HTR-8/SVneo (cell line): Measurements from ENCODE around the gene SLC15A3.
"Not testable (repeated sequence)": the region's sequence is repeated elsewhere in the genome, so short reads cannot be mapped to it uniquely, and the experiment has no call there.

Source experiments
- DNase-seq: peaks from one replicate; pipeline ENCODE4 v3.0.0; 2011; ENCODE audit warnings: low spot score, mixed read lengths; ENCODE audit not compliant: insufficient read length
- FAIRE-seq: peaks from 2 replicates; lab custom pipeline; 2011; peaks lifted over from hg19 to GRCh38; lab: Jason Lieb, UNC

SLC15A3 gene

GRCh38 chr11:60918939-60919265, 33.1 kb downstream of the SLC15A3 start:
- FAIRE-seq (no peak), DNase-seq (no peak)

GRCh38 chr11:60918251-60918938, 33.6 kb downstream of the SLC15A3 start:
- FAIRE-seq = no peak

GRCh38 chr11:60917267-60917666, 34.7 kb downstream of the SLC15A3 start:
- DNase-seq (no peak), FAIRE-seq (no peak)

More at GRCh38 chr11:60918251-60918938, 33.6 kb downstream of the SLC15A3 start:
- no peak for DNase-seq

- DNase-seq = no peak
- no peak for FAIRE-seq
These were observed 35.2 kb downstream of the SLC15A3 start for GRCh38 chr11:60916669-60917206.

GRCh38 chr11:60915248-60915914, 36.6 kb downstream of the SLC15A3 start:
- FAIRE-seq (no peak), DNase-seq (no peak)

- no peak for DNase-seq
- no peak for FAIRE-seq
These were observed 37.2 kb downstream of the SLC15A3 start for GRCh38 chr11:60914633-60915247.

- peak; percentile 87 for DNase-seq
These were observed 38.0 kb downstream of the SLC15A3 start, which contains the start of gene TMEM109 for GRCh38 chr11:60913793-60914632. TMEM109 (plus strand) TSS chr11:60914158; CDS start chr11:60919694, 5,536 bp downstream.

GRCh38 chr11:60912851-60913528, 39.0 kb downstream of the SLC15A3 start:
- DNase-seq = no peak
- no peak for FAIRE-seq

More at GRCh38 chr11:60913793-60914632, 38.0 kb downstream of the SLC15A3 start, which contains the start of gene TMEM109:
- FAIRE-seq = no peak

GRCh38 chr11:60912223-60912850, 39.6 kb downstream of the SLC15A3 start:
- DNase-seq = no peak
- no peak for FAIRE-seq

GRCh38 chr11:60910711-60911380, 41.1 kb downstream of the SLC15A3 start:
- DNase-seq = no peak
- no peak for FAIRE-seq

- DNase-seq (no peak), FAIRE-seq (no peak)
These were observed 41.7 kb downstream of the SLC15A3 start for GRCh38 chr11:60910281-60910687.

- not testable (repeated sequence) for FAIRE-seq, DNase-seq
These were observed 42.2 kb downstream of the SLC15A3 start for GRCh38 chr11:60909680-60910280.

- FAIRE-seq (no peak), DNase-seq (no peak)
These were observed 43.2 kb downstream of the SLC15A3 start for GRCh38 chr11:60908803-60909202.

GRCh38 chr11:60906132-60906972, 45.6 kb downstream of the SLC15A3 start, which contains the start of gene PRPF19:
PRPF19 (minus strand) TSS chr11:60906585; CDS start chr11:60906382, 203 bp downstream.
- DNase-seq (peak; percentile 87), FAIRE-seq (no peak)

GRCh38 chr11:60905551-60906113, 46.3 kb downstream of the SLC15A3 start:
- no peak for DNase-seq
- no peak for FAIRE-seq

GRCh38 chr11:60905047-60905446, 46.9 kb downstream of the SLC15A3 start:
- FAIRE-seq (no peak), DNase-seq (no peak)

- DNase-seq (no peak), FAIRE-seq (no peak)
These were observed 49.4 kb downstream of the SLC15A3 start for GRCh38 chr11:60902625-60903024.
